Islet of Langerhans (tissue), 1 donor: ENCODE data around the gene HPS4.
"Not testable (repeated sequence)": the region's sequence is repeated elsewhere in the genome, so short reads cannot be mapped to it uniquely, and the experiment has no call there.

ENCODE experiments used
- FAIRE-seq: peaks from one replicate; lab custom pipeline; 2011; peaks lifted over from hg19 to GRCh38; lab: Jason Lieb, UNC

HPS4 gene

GRCh38 chr22:26409719-26410335 lies 73.8 kb downstream of the HPS4 start:
- no peak for FAIRE-seq

DNA sequence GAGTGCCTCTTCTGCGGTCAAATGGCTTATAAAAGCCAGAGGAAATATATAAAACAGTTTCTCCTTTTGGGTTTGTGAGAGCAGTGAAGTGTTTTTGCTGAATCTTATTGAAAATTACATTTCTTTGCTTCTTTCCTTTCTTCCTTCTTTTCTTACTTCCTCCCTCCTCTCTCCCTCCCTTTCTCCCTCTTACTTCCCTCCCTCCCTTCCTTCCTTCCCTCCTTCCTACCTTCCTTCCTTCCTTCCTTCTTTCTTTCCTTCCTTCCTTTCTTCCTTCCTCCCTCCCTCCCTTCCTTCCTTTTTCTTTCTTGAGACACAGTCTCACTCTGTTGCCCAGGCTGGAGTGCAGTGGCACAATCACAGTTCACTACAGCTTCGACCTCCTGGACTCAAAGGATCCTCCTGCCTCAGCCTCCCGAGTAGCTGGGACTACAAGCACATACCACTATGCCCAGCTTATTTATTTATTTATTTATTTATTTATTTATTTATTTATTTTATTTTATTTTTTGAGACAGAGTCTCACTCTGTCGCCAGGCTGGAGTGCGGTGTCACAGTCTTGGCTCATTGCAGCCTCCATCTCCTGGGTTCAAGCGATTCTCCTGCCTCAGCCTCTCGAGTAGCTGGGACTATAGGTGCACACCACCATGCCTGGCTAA lies 74.9 kb downstream of the HPS4 start:
- not testable (repeated sequence) for FAIRE-seq

- FAIRE-seq, result no peak
Measured at GRCh38 chr22:26406118-26406517, 77.5 kb downstream of the HPS4 start.

- FAIRE-seq, result no peak
Measured at GRCh38 chr22:26404851-26405421, 78.6 kb downstream of the HPS4 start.

DNA sequence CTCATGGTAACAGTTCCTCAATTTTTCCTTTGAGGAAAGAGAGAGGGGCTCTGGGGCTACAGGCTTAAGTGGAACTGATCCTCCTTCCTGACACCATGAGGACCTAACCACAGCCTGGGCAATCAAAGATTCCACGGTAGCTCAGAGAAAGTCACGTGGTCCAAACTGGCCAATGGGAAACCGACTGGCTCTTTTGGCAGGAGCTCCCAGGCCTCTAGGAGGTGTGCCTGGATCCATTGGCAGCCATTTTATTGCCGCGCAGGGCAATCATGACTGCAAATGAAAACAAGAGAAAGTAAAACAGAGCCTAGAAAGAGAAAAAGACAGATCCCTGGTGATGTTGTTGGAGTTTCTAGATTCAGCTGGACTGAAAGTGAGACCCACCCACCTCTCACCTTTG lies 81.9 kb downstream of the HPS4 start:
- no peak for FAIRE-seq
